ENCODE results near the gene SESN2.

The SESN2 gene

GRCh38 chr1:28272215-28272852 is 13.0 kb downstream of the SESN2 start:
- H3K9me3 ChIP-seq (ENCODE audit: control insufficient read depth, insufficient read depth, low read depth, low read length) = no peaks in the 10 kb centered on the region
- H3K4me1 ChIP-seq (ENCODE audit: control insufficient read depth, insufficient read depth, low read length) = no peaks in the 10 kb centered on the region; the same call in 1 of the 2 replicates
- no peaks in the 10 kb centered on the region for H3K27me3 ChIP-seq (ENCODE audit: control insufficient read depth, insufficient read depth, low read length)
- H3K4me3 ChIP-seq (ENCODE audit: low read depth, low read length) = no peak overlapping the region
- peaks cover 68% of the 10 kb centered on the region for H3K36me3 ChIP-seq (ENCODE audit: control insufficient read depth, insufficient read depth, low read length)
- no peak overlapping the region for H3K9ac ChIP-seq (ENCODE audit: low read length)
- no peak overlapping the region for H3K27ac ChIP-seq (ENCODE audit: low read depth, low read length)

DNA sequence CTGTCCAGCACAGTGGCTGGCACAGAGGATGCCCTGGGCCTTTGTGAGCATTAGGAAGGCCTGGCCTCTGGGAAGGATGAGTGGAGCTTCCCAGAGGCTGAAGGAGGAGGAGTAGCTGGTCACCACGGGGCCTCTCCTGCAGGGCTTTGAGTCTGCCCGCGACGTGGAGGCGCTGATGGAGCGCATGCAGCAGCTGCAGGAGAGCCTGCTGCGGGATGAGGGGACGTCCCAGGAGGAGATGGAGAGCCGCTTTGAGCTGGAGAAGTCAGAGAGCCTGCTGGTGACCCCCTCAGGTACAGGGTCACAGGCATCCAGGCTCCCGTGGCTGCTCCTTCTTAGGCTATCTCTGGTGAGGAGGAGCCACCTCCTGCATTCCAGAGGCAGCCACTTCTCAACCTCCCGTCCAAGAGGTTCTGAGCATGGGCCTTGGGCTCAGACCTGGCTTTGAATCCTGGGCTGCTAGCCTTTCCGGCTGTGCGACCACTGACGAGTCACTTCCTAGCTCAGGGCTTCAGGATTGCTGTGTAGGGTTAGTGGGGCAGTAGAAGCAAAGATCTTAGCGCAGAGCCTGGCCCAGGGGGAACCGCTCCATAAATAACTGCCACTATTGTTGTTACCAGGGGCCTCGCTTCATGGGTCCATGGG is 14.0 kb downstream of the SESN2 start:
- Histone ChIP-seq H3K9me3 (ENCODE audit: control insufficient read depth, insufficient read depth, low read depth, low read length) (no peaks in the 10 kb centered on the region), H3K4me3 (ENCODE audit: low read depth, low read length) (no peak overlapping the region), H3K9ac (ENCODE audit: low read length) (no peak overlapping the region), H3K27me3 (ENCODE audit: control insufficient read depth, insufficient read depth, low read length) (no peaks in the 10 kb centered on the region), H3K27ac (ENCODE audit: low read depth, low read length) (no peak overlapping the region), H3K4me1 (ENCODE audit: control insufficient read depth, insufficient read depth, low read length) (no peaks in the 10 kb centered on the region), H3K36me3 (ENCODE audit: control insufficient read depth, insufficient read depth, low read length) (peaks cover 78% of the 10 kb centered on the region)

GRCh38 chr1:28278763-28279162 is 19.4 kb downstream of the SESN2 start:
- peaks cover 88% of the 10 kb centered on the region for H3K36me3 ChIP-seq (ENCODE audit: control insufficient read depth, insufficient read depth, low read length)
- no peaks in the 10 kb centered on the region for H3K9me3 ChIP-seq (ENCODE audit: control insufficient read depth, insufficient read depth, low read depth, low read length)
- H3K4me3 ChIP-seq (ENCODE audit: low read depth, low read length) = no peak overlapping the region
- no peaks in the 10 kb centered on the region for H3K4me1 ChIP-seq (ENCODE audit: control insufficient read depth, insufficient read depth, low read length)
- H3K9ac ChIP-seq (ENCODE audit: low read length) = no peak overlapping the region
- H3K27me3 ChIP-seq (ENCODE audit: control insufficient read depth, insufficient read depth, low read length) = no peaks in the 10 kb centered on the region
- H3K27ac ChIP-seq (ENCODE audit: low read depth, low read length) = no peak overlapping the region

GRCh38 chr1:28279721-28280120 is 20.4 kb downstream of the SESN2 start:
- H3K27me3 ChIP-seq (ENCODE audit: control insufficient read depth, insufficient read depth, low read length) = no peaks in the 10 kb centered on the region
- no peak overlapping the region for H3K9ac ChIP-seq (ENCODE audit: low read length)
- no peaks in the 10 kb centered on the region for H3K4me1 ChIP-seq (ENCODE audit: control insufficient read depth, insufficient read depth, low read length)
- no peaks in the 10 kb centered on the region for H3K9me3 ChIP-seq (ENCODE audit: control insufficient read depth, insufficient read depth, low read depth, low read length)
- no peak overlapping the region for H3K27ac ChIP-seq (ENCODE audit: low read depth, low read length)
- H3K4me3 ChIP-seq (ENCODE audit: low read depth, low read length) = no peak overlapping the region
- H3K36me3 ChIP-seq (ENCODE audit: control insufficient read depth, insufficient read depth, low read length) = peaks cover 78% of the 10 kb centered on the region

- Histone ChIP-seq H3K4me3 (ENCODE audit: low read depth, low read length) (no peak overlapping the region), H3K27ac (ENCODE audit: low read depth, low read length) (no peak overlapping the region), H3K36me3 (ENCODE audit: control insufficient read depth, insufficient read depth, low read length) (peaks cover 70% of the 10 kb centered on the region), H3K9ac (ENCODE audit: low read length) (no peak overlapping the region), H3K4me1 (ENCODE audit: control insufficient read depth, insufficient read depth, low read length) (no peaks in the 10 kb centered on the region), H3K27me3 (ENCODE audit: control insufficient read depth, insufficient read depth, low read length) (no peaks in the 10 kb centered on the region), H3K9me3 (ENCODE audit: control insufficient read depth, insufficient read depth, low read depth, low read length) (no peaks in the 10 kb centered on the region)
Observed at GRCh38 chr1:28280501-28280900, 21.2 kb downstream of the SESN2 start.

DNA sequence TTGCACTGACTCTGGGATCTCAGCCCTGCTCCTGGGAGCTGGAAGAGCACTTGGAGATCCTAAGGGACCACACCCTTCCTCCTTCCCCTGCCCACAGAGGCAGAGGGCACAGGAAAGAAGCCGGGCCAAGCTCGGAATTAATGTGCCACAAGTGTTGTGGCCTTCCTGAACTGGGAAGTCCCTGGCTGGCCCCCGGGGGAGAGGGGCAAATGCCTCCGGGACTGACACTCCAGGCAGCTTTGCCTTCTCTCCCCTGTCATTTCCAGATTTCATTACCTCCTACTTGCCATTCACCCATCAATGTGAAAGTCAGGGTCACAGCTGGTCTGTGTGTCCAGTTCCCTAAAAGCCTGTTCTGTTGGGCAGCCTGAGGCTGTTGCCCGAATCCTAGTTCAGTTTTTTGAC is 21.7 kb downstream of the SESN2 start:
- Histone ChIP-seq H3K27me3 (ENCODE audit: control insufficient read depth, insufficient read depth, low read length) (no peaks in the 10 kb centered on the region), H3K36me3 (ENCODE audit: control insufficient read depth, insufficient read depth, low read length) (peaks cover 66% of the 10 kb centered on the region), H3K27ac (ENCODE audit: low read depth, low read length) (no peak overlapping the region), H3K9ac (ENCODE audit: low read length) (no peak overlapping the region), H3K4me1 (ENCODE audit: control insufficient read depth, insufficient read depth, low read length) (no peaks in the 10 kb centered on the region), H3K9me3 (ENCODE audit: control insufficient read depth, insufficient read depth, low read depth, low read length) (no peaks in the 10 kb centered on the region), H3K4me3 (ENCODE audit: low read depth, low read length) (no peak overlapping the region)

- Histone ChIP-seq H3K27ac (ENCODE audit: low read depth, low read length) (no peak overlapping the region), H3K4me1 (ENCODE audit: control insufficient read depth, insufficient read depth, low read length) (no peaks in the 10 kb centered on the region), H3K36me3 (ENCODE audit: control insufficient read depth, insufficient read depth, low read length) (peaks cover 66% of the 10 kb centered on the region), H3K4me3 (ENCODE audit: low read depth, low read length) (no peak overlapping the region), H3K27me3 (ENCODE audit: control insufficient read depth, insufficient read depth, low read length) (no peaks in the 10 kb centered on the region), H3K9me3 (ENCODE audit: control insufficient read depth, insufficient read depth, low read depth, low read length) (no peaks in the 10 kb centered on the region), H3K9ac (ENCODE audit: low read length) (no peak overlapping the region)
Observed at GRCh38 chr1:28281608-28282425, 22.5 kb downstream of the SESN2 start.

DNA sequence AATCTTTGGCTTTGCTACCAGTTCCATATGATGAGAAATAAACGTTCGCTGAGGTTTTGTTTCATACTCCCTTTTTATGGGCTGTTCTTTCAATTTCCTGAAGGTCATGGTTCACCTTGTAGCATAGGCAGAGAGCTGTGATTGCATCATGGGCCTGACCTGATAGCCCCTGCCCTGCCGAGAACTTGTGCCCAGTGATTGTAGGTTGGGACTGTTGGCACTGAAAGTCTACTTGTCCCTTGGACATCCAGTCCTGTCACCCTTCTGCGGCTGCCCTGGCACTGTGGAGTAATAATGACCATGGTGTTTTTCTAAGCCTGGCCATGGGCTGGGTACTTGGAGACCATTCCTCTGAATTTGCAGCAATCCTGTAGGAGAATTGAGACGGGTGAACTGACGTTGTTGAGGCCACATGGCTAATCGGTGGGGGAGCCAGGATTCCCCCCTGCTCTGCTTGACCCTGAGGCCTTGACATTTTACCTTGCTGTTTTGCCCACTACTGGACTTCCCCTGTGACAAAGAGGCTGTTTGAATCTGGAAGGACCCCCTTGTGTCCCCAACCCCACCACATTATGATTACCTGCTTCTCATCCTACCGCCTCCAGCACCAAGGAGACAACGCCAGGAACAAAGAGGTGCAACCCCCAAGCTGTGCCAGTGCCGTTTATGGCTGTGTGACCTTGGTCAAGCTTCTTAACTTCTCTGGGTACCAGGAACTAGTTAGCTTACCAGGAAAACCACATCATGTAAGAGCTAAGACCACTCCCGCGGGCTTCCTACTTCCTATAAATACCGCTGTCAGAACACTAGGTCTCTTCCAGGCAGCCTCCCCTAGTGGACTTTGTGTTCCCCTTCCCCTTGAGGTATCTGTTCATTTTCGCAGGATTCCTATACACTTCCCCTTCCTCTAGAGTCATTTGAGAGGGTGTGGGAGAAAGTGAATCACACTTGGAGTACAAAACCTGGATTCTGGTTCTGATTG is 23.4 kb downstream of the SESN2 start:
- Histone ChIP-seq H3K27ac (ENCODE audit: low read depth, low read length) (no peak overlapping the region), H3K4me1 (ENCODE audit: control insufficient read depth, insufficient read depth, low read length) (no peaks in the 10 kb centered on the region), H3K4me3 (ENCODE audit: low read depth, low read length) (no peak overlapping the region), H3K27me3 (ENCODE audit: control insufficient read depth, insufficient read depth, low read length) (no peaks in the 10 kb centered on the region), H3K36me3 (ENCODE audit: control insufficient read depth, insufficient read depth, low read length) (peaks cover 59% of the 10 kb centered on the region), H3K9me3 (ENCODE audit: control insufficient read depth, insufficient read depth, low read depth, low read length) (no peaks in the 10 kb centered on the region), H3K9ac (ENCODE audit: low read length) (no peak overlapping the region)

GRCh38 chr1:28286111-28286510 is 26.8 kb downstream of the SESN2 start:
- peaks cover 25% of the 10 kb centered on the region for H3K36me3 ChIP-seq (ENCODE audit: control insufficient read depth, insufficient read depth, low read length)
- no peak overlapping the region for H3K27ac ChIP-seq (ENCODE audit: low read depth, low read length)
- H3K4me3 ChIP-seq (ENCODE audit: low read depth, low read length) = no peak overlapping the region
- no peaks in the 10 kb centered on the region; the same call in none of the 2 replicates for H3K4me1 ChIP-seq (ENCODE audit: control insufficient read depth, insufficient read depth, low read length)
- H3K27me3 ChIP-seq (ENCODE audit: control insufficient read depth, insufficient read depth, low read length) = no peaks in the 10 kb centered on the region
- no peak overlapping the region for H3K9ac ChIP-seq (ENCODE audit: low read length)
- no peaks in the 10 kb centered on the region for H3K9me3 ChIP-seq (ENCODE audit: control insufficient read depth, insufficient read depth, low read depth, low read length)

DNA sequence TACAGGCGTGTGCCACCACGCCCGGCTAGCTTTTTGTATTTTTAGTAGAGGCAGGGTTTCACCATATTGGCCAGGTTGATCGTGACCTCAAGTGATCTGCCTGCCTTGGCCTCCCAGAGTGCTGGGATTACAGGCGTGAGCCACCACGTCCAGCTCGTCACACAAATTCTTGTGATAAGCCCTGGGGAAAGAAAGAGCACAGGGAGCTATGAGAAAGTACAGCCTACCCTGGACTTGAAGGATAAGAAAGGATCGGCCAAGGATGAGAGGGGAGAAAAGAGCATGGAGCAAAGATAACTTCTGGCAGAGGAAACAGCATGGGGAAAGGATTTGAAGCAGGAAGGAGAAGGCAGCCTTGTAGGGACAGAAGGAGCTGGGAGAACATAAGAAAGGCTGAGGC is 29.2 kb downstream of the SESN2 start:
- Histone ChIP-seq H3K4me1 (ENCODE audit: control insufficient read depth, insufficient read depth, low read length) (peaks cover 3% of the 10 kb centered on the region), H3K4me3 (ENCODE audit: low read depth, low read length) (no peak overlapping the region), H3K27me3 (ENCODE audit: control insufficient read depth, insufficient read depth, low read length) (no peaks in the 10 kb centered on the region), H3K9me3 (ENCODE audit: control insufficient read depth, insufficient read depth, low read depth, low read length) (no peaks in the 10 kb centered on the region), H3K9ac (ENCODE audit: low read length) (no peak overlapping the region), H3K36me3 (ENCODE audit: control insufficient read depth, insufficient read depth, low read length) (peaks cover 2% of the 10 kb centered on the region; the same call in 1 of the 2 replicates), H3K27ac (ENCODE audit: low read depth, low read length) (no peak overlapping the region)
